ENCODE measurements around the gene GCG. TPM values are rescaled to one million over a fixed set of nuclear protein-coding genes. Genes with fewer than 3 reads are reported as not detected.

GCG gene
- total RNA-seq, 1 donor from 2014 or later: 128 TPM

- Mint-ChIP-seq H3K9me3 (ENCODE audit: low read depth) (no peaks in the 10 kb centered on the region), H3K27ac (no peak overlapping the region), H3K4me3 (ENCODE audit: low read depth) (no peak overlapping the region), H3K4me1 (ENCODE audit: low read depth) (no peaks in the 10 kb centered on the region), H3K27me3 (peaks cover 19% of the 10 kb centered on the region), H3K36me3 (ENCODE audit: insufficient read depth) (no peaks in the 10 kb centered on the region)
- TF ChIP-seq CTCF (IDR thresholded peaks at IDR 0.05; ENCODE audit: unreplicated experiment): no peak
- no peak for DNase-seq (ENCODE audit: low spot score, unreplicated experiment)
Measured at GRCh38 chr2:162196638-162197037, 44.6 kb upstream of the GCG start.

DNA sequence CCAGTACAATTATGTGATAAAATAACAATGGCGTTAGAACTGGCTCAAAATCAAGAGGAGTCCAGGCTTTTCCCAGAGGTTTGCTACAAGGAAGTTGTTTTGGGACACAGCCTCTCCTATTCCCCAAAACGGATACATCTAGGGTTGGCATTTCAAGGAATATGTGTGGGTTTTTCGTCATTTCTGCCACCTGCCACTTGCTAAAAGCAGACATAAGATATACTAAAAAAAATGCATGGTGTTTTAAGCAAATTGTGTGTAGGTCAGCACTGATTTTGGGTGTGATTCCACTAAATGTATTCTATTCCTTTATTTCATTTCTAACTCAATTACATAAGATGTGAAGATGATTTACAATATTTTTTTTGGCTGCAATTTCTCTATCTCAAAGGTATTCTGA lies 36.4 kb upstream of the GCG start:
- no peaks in the 10 kb centered on the region for H3K4me1 Mint-ChIP-seq (ENCODE audit: low read depth)
- peaks cover 13% of the 10 kb centered on the region for H3K27me3 Mint-ChIP-seq
- no peak overlapping the region for H3K4me3 Mint-ChIP-seq (ENCODE audit: low read depth)
- no peak for TF ChIP-seq CTCF (IDR thresholded peaks at IDR 0.05; ENCODE audit: unreplicated experiment)
- DNase-seq (ENCODE audit: low spot score, unreplicated experiment): no peak
- no peaks in the 10 kb centered on the region for H3K36me3 Mint-ChIP-seq (ENCODE audit: insufficient read depth)
- no peaks in the 10 kb centered on the region for H3K9me3 Mint-ChIP-seq (ENCODE audit: low read depth)
- H3K27ac Mint-ChIP-seq: no peak overlapping the region

DNA sequence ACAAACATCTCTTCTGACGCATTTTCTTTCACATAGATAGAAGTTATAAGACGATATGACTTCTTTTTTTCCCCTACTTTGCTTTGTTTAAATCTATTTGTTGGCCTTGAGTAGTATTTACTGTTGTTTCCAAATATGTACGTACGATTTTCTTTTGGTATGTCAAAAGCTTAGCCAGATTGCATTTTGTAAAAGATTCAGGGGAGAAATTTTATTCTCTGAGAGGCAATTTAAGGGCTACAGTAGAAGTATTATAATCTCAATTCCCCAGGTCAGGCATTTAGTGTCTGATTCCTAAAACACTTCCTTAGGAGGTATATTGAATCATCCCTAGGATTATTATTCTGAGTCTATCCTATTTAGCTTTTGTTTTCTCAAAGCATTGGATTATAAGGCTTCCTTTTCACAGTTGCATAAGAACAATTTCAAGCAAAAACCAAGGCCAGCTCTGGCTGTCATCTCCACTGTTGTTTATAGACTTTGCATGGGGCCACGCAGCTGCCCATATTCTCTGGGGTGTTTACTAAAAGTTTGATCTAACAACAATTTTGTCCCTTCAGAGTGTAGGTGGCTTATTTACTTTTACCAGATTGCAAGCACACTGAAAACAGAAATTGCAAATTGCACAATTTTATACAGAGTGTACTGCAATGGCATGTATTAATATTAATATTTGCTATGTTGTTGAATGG lies 33.6 kb upstream of the GCG start:
- no peak for DNase-seq (ENCODE audit: low spot score, unreplicated experiment)
- no peak for TF ChIP-seq CTCF (IDR thresholded peaks at IDR 0.05; ENCODE audit: unreplicated experiment)
- H3K9me3 Mint-ChIP-seq (ENCODE audit: low read depth): no peaks in the 10 kb centered on the region
- no peaks in the 10 kb centered on the region for H3K4me1 Mint-ChIP-seq (ENCODE audit: low read depth)
- no peak overlapping the region for H3K4me3 Mint-ChIP-seq (ENCODE audit: low read depth)
- H3K36me3 Mint-ChIP-seq (ENCODE audit: insufficient read depth): no peaks in the 10 kb centered on the region
- H3K27ac Mint-ChIP-seq: no peak overlapping the region
- H3K27me3 Mint-ChIP-seq: peaks cover 3% of the 10 kb centered on the region

- Mint-ChIP-seq H3K4me3 (ENCODE audit: low read depth) (no peak overlapping the region), H3K27me3 (peaks cover 6% of the 10 kb centered on the region), H3K27ac (no peak overlapping the region), H3K36me3 (ENCODE audit: insufficient read depth) (no peaks in the 10 kb centered on the region), H3K9me3 (ENCODE audit: low read depth) (no peaks in the 10 kb centered on the region), H3K4me1 (ENCODE audit: low read depth) (no peaks in the 10 kb centered on the region)
- TF ChIP-seq CTCF (IDR thresholded peaks at IDR 0.05; ENCODE audit: unreplicated experiment): no peak
- no peak for DNase-seq (ENCODE audit: low spot score, unreplicated experiment)
Measured at GRCh38 chr2:162184821-162185450, 32.9 kb upstream of the GCG start.

DNA sequence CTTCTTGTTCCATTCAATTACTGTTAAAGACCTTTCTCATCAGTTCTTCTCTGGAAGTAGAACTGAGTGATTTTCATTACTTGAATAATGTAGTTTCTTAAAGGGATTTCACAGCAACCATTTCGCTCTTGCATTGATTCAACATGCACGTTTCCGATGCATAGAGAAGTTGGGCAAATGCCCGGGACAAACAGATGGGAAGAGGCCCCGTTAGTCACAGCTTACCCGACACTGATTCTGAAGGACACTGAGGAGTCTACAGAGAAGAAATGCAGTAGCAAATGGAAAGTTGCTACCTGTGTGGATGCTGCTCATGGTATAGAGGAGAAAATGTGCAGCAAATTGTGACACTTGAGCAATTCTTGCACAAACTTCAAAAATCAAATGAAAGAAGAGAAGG lies 32.3 kb upstream of the GCG start:
- TF ChIP-seq CTCF (IDR thresholded peaks at IDR 0.05; ENCODE audit: unreplicated experiment): no peak
- no peak for DNase-seq (ENCODE audit: low spot score, unreplicated experiment)
- Mint-ChIP-seq H3K4me3 (ENCODE audit: low read depth) (no peak overlapping the region), H3K27me3 (peaks cover 6% of the 10 kb centered on the region), H3K9me3 (ENCODE audit: low read depth) (no peaks in the 10 kb centered on the region), H3K27ac (no peak overlapping the region), H3K4me1 (ENCODE audit: low read depth) (no peaks in the 10 kb centered on the region), H3K36me3 (ENCODE audit: insufficient read depth) (no peaks in the 10 kb centered on the region)

All from progenitor cell of endocrine pancreas (in vitro differentiated cells).